Head of caudate nucleus (tissue), 42 donors: ENCODE measurements around the gene CPOX.
"Not testable (repeated sequence)": the region's sequence is repeated elsewhere in the genome, so short reads cannot be mapped to it uniquely, and the experiment has no call there.

Experiments
- DNase-seq, 42 donors: peaks; one replicate each; pipeline versions ENCODE4 v3.0.0 to v3.0.0-alpha.2; 2020 to 2021; ENCODE audit warnings: mixed read lengths in 7 of 42
- intact Hi-C: fragments of 100-400 bp; cut with DNase I; formaldehyde crosslinking; loops from one replicate; pipeline ENCODE4 v1.15.0; 2022

Gene CPOX

DNA sequence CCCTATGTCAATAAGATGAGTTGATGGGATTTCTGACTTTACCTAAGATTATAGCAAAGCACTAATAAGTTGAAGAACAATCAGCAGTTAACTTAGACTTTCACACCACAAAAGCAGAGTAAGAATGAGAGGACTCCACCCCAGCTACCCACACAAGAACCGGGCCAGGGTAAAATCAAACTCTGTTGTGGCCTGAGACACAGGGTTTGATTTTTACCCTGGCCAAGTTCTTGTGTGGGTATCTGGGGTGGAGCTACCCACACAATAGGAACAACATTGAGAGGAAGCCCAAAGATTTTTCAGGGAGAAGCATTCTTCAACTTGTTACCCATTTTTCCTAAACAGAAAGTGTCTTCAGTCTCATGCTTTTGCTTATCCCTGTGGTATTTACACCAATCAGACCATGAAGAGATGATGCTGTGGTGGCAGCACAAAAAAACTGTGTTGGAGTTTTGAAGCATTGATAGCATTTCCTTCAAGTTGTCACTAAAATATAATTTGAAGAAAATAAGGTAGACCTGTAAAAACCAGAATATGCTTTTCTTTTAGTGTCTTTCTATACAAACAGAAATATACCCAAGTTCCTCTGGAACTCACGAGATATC is 25.6 kb downstream of the CPOX start:
- intact Hi-C loops: no loop called here
- no peak for DNase-seq

DNA sequence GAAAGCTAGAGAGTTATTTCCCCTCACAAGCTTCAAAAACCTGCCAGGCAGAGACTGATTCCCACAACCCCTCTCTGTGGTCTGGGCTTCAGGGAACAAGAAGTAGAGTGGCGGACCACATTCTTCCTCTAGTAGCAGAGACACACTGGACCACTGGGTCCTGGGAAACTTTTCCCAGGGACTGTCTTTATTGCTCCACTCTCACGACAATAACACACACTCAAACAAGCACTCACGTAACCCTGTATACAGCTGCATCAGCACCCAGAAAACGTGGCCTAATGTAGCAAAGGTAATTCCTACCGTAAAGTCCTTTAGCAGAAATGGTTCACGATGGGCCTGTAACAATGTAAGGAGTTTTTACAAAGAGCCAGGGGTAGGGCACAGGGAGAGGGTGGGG is 27.6 kb downstream of the CPOX start:
- no peak for DNase-seq
- intact Hi-C loops: no loop called here

DNA sequence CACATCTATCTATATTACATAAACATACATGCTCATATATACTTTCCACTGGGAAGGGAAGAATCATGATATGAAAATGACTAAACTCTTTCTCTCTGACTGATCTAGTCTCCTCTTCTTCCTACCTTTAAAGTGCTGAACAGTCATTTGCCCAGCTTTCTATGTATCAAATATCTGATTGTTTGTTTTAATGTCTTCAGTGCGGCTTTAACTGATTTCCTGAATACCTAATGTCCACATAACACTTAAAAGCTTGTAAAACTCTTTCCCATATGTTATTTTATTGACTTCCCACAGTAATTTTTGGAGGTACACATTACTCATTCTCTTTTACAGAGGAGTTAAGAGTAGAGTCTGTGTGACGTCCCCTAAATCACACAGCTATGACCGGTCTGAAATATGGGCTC is 28.2 kb downstream of the CPOX start:
- DNase-seq: no peak
- intact Hi-C loops: no loop called here

DNA sequence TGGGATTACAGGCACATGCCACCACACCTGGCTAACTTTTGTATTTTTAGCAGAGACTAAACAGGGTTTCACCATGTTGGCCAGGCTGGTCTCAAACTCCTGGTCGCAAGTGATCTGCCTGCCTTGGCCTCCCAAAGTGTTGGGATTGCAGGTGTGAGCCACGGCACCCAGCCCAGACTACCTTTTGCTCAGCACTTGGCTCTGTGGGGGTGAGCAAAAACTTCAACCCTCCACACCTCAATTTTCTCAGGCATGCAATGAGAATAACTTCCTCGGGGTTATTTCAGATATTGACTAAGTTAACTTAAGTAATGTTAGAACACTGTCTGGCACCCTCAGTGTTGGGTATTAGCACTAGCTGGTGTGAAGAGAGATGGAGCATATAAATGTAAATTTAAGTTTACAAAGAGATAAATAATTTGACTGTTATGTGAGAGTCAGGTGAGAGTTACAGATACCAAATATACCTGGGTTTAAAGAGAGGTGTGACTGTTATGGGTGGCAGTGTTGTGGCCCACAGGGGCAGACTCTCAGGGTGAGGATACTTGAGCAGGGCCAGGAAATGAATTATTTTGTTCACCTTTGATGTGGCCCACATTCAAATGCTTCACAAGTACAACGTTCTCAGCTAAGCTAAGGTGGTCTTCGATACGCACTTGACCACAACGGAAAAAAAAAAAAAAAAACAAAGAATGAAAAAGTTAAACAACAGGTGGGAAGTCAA is 29.0 kb downstream of the CPOX start:
- intact Hi-C loops: no loop called here
- DNase-seq: no peak

DNA sequence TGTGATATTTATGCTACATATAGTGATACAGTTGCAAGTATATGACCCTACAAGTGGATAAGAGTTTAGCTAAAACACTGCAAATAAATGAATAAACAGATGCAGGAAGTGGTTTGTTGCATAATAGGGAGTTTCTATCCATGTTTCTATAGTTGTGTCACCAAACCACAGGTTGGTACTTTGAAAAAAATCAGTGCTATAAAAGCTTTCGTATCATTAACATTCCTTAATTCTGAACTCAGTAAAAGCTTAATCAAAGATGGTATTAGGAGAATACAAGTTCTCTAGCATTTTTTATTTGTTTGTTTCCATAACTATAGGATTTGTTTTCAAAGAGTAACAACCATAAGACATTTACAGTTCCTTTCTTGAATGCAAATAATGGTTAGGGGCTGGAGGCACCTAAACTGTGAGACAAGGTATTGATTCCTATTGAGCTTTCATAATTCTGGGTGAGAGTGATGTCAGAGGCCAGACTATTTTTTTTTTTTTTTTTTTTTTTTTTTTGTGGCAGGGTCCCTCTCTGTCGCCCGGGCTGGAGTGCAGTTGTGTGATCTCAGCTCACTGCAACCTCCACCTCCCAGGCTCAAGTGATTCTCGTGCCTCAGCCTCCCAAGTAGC is 29.6 kb downstream of the CPOX start:
- intact Hi-C loops: no loop called here
- DNase-seq: no peak

DNA sequence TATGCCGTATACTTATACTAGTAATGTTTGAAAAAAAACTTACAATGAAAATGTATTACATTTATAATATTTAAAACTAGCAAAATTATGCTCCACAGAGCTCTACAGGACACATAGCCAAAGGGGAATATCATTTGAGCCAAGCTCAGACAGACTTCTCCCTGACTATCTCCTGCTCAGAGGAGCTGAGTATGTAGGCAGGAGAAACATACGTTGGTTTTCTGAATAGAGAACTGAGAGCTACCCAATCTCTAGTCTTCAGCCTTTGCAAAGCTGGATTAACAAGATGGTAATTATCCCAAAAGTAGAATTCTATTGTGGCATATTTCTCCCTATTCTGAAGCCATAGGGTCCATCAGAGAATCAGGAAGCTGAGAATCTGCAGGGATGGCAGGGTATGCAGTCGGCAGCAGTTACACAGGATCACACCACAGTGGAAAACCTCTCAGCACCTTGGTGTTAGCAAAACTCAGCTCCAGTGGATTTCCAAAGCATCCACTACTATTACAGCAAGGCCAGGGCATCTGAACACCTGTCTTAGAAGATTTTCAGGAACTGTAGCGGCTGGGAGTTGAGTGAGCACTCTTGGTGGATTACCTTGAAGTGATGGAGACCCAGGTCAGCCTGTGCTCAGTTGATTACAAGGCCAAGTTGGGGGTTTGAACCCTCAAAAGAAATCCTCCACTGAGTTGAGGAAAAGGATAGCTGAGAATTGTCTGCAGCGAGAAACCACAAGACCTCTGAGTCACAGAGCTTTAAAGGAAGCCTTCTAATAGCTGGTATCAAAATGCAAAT is 31.5 kb downstream of the CPOX start:
- DNase-seq: no peak
- intact Hi-C loops: no loop called here

DNA sequence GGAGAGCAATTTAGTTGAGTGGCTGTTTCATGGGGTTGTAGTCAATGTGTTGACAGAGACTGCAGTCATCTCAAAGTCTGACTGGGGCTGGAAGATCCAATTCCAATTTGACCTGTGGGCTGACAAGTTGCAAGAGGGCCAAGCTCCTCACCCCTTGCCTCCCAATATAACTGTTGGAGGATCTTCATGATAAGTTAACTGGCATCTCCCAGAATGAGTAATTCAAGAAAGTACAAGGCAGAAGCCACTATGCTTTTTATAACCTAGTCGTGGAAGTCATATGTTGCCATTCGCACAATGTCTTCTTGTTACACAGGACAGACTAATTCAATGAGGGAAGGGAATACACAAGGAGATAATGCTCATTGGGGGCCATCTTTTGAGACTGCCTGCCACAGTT is 32.5 kb downstream of the CPOX start:
- intact Hi-C loops: no loop called here
- DNase-seq: no peak

DNA sequence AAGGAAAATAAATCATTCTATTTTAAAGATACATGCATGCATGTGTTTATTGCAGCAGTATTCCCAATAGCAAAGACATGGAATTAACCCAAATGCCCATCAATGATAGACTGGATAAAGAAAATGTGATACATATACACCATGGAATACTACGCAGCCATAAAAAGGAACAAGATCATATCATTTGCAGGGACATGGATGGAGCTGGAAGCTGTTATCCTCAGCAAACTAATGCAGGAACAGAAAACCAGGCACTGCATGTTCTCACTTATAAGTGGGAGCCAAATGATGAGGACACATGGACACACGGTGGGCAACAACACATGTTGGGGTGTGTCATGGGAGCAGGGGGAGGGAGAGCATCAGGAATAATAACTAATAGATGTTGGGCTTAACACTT is 33.6 kb downstream of the CPOX start:
- DNase-seq, intact Hi-C loops: not testable (repeated sequence)

DNA sequence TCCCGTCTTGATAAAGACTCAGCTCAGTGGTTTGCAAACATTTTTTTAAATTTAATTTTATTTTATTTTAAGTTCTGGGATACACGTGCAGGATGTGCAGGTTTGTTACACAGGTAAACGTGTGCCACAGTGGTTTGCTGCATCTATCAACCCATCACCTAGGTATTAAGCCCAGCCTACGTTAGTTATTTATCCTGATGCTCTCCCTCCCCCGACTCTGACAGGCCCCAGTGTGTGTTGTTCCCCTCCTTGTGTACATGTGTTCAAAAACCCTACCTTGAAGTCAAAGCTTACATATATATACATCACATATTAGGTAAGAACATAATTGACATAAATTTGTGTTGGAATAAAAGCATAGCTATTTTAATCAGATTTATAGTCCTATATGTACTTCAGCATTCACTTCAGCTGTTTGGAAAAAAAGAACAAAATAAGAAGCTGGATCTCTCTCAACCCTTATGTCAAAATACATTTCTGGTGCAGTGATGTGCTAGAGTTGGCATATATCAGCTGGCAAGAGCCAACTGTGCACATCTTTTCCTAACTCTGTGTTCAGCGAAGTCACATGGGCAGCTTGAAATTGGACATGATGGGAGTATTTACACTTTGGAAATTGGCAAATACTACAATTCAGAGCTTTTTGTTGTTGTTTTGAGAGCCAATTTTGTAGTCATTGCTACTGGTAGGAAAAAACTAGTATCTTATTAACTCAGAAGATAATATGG is 35.1 kb downstream of the CPOX start:
- DNase-seq: no peak
- intact Hi-C loops: no loop called here

DNA sequence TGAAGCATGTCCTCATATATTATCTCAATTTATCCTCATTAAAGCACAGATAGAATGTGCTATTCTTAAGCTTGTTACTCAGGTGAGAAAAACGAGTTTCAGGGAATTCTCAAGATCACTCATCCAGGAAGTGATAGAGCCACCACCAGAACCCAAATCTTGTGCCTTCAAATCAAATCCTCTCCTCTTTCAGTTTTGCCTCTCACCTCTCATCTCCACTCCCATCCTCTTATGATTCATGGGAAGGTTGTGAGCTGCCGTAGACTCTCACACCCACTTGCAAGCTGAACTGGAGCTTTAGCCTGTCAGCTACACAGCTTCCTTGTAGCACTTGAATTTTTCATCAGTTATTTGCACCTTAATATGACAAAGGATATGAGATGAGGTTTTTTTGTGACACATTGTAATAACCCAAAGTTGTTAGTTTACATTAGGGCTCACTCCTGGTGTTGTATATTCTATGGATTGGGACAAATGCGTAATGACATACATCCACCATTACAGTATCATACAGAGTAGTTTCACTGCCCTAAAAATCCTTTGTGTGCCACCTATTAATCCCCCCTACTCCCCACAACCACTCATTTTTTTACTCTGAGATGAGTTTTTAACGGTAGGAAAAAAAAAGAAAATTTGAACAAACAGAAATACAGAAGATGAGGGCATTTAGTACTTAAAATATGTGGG is 35.9 kb downstream of the CPOX start:
- intact Hi-C loops: no loop called here
- peak in 22 of 42 donors; percentile 12 to 77 (median 36) for DNase-seq

DNA sequence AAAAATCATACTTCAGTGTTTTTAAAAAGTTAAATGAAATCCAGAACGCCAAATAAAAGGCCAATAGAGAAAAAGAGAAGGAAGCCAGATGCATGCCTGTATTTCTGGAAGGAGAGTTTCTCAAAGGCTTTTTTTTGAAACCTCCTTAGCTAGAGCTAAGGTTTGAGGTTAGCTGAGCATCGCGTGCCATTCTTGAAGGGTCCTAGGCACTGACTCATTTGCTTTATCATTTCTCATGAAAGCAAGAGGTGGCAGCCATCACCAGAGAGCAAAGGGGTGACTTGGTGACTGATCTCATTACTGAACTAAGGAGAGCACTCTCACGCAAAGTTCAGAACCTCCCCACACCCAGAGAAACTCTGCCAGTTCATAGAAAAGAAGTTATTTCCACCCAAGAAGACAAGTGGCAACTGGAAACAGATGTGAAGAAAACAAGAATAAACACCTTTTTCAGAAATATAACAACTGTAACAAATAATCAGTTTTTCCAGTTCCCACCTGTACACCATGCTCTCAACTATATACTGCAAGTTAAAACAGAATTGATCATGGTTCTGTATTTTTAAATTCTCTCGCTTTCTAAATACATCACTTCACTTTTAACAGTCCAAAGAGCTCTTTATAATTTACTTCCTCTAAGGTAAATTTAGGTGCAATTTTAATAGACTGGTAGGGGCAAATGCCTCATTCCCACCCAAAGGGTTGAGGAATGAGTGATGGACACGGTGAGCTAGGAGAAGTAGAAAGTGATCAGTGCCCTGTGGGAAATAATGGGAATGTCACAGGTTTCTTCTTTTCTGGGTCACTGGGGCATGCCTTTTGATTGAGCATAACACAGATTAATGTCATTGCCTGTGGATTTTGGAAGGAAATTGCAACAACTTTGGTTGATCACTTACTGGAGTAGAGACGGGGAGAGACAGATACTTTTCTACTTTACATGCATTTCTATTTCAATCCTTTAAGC is 37.0 kb downstream of the CPOX start:
- intact Hi-C loops: no loop called here
- DNase-seq: no peak

DNA sequence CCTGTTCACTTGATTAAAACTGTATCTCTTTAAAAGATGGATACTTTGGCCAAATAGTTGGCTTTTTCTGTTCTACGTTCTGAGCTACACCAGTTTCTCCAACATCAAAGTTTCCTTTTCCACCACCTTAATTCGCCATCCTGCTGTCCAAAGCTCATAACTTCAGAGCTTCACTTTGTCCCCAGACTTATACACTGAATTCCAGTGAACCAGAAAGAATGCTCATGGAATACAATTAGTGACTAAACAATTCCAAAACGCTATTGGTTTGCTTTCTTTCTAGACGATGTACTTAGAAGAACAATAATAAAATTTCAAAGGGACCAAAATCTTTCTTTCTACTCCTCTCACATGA is 38.4 kb downstream of the CPOX start:
- intact Hi-C loops: no loop called here

DNA sequence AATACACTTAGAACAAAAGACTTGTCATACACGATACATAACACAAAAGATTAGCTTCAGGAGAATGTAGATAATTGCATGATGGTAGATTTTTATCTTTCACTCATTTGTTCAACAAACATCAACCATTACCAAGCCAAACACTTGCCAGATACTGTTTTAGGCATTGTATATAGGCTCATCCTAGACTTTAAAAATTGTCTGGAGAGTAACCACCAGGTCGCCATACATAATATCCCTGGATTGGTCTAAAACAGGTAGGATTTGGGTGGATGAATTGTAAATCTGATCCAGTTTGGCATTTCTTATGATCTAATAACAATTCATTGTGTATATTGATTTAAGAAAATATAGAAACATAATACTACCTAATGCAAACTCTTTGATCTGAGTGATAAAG is 38.8 kb downstream of the CPOX start:
- DNase-seq: no peak
- intact Hi-C loops: no loop called here

More for the DNA sequence above, 38.4 kb downstream of the CPOX start:
- no peak for DNase-seq

DNA sequence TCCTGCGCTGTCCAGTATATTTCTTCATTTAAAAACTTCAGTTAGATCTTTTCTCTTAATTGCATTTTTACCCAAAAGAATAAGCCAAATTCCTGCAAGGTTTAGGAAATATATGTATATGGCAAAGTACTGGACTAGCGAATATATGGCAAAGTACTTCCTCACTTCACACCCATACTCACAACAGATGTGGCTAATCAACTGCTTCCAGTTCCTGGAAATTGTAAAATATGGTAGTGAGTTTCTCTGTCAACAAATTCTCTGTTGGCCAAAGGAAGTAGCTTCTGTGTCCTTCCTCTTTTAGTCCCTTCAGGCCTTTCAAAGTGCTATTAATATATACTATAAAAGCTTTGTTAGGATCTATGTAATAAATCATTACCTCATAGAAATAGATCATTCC is 39.7 kb downstream of the CPOX start:
- intact Hi-C loops: no loop called here
- DNase-seq: no peak

DNA sequence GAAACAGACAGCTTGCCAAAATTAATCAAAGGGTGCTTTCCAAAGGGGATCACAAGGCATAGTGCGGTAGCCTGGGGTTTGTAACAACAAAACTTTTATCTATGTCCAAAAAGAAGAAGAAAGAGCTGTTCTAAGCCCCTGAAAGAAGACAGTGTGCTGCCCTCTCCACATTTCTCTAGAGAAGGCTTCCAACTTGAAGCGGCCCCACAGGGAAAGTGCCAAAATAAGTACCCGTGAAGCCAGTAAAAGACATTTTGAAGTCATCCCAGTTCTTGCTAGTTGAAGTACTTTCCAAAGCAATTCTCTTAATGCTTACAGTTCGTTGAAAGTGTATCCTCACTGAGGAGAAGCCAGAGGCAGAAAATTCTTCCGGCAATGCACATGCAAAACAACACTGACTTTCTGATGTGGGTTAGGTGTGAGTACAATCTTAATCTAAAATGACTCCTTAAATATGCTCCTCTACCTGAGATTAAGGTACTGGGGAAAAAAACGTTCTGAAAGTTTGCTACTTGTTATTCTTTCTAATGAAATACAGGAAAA is 40.3 kb downstream of the CPOX start:
- DNase-seq: no peak
- intact Hi-C loops: no loop called here

DNA sequence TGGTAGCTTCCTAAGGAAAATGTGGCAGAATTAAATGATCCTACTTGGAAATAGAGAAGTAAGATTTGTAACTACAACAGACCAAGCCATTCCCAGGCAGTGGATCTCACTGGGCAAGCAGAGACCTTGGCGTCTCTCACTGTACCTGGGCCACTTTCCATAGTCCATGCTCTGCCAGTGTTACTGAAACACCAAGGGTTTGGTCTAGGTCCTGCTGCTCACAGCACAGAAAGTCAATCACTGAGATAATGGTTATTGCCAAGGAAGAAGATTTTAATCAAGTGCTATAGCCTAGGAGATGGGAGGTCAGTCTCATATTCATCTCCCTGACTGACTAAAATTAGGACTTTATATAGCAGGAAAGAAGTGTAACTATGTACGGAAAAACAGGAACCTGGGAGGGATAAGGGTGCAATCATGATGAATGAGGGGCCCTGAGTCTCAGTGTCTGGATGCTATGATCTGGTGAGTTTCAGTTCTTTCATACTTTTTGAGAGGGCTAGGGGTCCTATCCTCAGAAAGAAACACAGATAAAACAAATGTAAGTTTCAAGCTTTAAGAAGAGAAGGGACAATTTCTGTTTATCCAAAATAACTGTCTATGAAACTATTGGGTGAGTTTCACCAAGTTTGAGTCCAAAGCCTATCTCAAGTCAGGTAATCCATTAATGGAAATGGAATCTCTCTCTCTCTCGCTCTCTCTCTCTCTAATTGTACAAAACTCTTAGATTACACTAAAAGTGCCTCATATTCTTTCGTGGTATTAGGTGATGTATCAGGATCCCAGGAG is 41.0 kb downstream of the CPOX start:
- intact Hi-C loops: no loop called here
- no peak for DNase-seq

DNA sequence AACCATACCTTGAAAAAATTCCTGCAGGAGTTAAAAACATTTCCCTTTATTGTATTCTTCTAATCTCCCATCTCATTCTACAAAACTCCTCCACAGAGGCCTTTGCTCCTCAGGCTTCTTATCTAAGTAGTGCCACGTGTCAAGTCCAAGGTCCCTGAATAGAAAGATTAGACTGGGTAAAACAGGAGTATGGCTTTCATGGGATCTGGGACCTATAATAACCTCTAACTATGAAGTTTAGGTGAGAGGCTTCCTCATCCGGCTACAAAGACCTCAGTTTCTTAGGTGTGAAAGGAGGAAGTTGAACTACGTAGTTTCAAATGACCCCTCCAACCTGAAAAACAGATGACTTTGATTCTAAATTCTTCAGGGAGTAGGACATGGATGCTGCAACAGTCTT is 41.7 kb downstream of the CPOX start:
- intact Hi-C loops: no loop called here
- DNase-seq: no peak
